ENCODE results near the gene FDXR.

DNA sequence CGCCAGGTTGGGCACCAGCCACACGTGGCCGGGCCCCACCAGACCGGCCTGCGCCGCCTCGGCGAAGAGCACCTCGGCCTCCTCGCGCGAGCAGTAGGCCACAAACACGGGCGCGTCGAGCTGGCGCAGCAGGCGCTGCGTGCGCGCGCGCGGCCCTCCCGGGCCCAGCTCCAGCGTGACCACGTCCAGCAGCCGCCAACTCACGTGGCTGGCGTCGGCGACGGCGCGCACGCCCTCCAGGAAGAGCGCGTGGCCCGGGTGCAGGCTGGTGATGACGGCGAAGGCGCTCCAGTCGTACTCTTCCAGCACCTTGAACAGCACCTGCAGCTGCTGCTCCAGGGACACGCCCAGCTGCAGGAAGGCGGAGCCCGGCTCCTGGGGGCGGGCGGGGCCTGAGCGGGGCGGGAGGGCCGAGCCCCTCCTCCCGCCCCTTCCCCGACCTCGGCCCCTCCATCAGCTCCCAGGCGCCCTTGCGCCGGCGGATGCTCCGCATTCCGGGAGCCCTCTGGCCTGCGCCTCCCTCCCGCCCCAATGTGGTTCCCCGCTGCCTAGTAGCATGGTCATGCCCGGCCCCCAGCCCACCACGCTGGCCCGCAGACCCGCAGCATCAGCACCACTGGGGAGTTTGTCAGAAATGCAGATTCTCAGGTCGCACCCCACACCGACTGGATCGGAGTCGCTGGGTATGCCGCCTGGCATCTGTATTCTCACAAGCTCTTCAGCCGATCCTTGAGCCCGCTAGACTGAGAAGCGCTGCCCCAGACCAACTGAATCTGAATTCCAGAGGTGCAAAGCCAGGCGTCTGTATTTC is 20.4 kb downstream of the FDXR start:
- TF ChIP-seq, protein P1, sequence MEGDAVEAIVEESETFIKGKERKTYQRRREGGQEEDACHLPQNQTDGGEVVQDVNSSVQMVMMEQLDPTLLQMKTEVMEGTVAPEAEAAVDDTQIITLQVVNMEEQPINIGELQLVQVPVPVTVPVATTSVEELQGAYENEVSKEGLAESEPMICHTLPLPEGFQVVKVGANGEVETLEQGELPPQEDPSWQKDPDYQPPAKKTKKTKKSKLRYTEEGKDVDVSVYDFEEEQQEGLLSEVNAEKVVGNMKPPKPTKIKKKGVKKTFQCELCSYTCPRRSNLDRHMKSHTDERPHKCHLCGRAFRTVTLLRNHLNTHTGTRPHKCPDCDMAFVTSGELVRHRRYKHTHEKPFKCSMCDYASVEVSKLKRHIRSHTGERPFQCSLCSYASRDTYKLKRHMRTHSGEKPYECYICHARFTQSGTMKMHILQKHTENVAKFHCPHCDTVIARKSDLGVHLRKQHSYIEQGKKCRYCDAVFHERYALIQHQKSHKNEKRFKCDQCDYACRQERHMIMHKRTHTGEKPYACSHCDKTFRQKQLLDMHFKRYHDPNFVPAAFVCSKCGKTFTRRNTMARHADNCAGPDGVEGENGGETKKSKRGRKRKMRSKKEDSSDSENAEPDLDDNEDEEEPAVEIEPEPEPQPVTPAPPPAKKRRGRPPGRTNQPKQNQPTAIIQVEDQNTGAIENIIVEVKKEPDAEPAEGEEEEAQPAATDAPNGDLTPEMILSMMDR (IDR thresholded peaks at IDR 0.05; ENCODE audit: insufficient read depth, low read depth, low read length) = no peak
- TF ChIP-seq EZH2 (IDR thresholded peaks at IDR 0.05; ENCODE audit: insufficient read depth, low read length) = peak; percentile 68

Measured in astrocyte (in vitro differentiated cells and primary cell).